Measurements from ENCODE around the gene REM2.

The REM2 gene

DNA sequence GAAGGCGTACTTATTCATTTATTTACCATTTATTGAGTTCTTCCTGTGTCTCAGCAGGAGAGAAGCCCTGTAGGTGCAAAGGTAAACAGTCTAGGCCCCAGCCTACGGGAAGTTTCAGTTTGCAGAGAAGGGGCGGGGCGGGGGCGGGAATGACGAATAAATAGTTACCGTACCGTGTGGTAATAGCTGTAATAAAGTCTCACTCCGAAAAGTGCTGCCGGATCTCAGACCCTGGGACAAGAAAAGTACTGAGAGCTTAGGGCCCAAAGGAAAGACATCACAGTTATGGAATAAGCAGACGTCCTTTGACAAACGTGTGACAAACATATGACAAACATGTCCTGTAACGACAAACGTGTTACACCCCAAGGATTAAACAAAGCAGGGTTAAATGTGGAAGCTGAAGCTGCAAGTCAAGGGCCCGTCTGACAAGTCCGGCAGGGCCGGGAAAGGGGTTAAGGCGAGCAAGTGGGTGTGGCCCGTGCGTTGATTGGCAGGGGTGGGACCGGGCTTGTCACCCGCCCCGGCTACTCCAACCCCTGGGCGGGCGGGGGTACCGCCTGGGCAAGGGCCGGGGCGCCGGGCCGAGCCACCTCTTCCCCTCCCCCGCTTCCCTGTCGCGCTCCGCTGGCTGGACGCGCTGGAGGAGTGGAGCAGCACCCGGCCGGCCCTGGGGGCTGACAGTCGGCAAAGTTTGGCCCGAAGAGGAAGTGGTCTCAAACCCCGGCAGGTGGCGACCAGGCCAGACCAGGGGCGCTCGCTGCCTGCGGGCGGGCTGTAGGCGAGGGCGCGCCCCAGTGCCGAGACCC, 11.6 kb upstream of the REM2 start, which contains the start of gene LRP10:
TSS of gene LRP10 (plus strand) at position 517 of the 809 bp plus-strand sequence. CDS start 564 bp downstream, outside the sequence.
- H3K9me2 ChIP-seq (replicated peaks; ENCODE audit: insufficient read depth, low read length), result no peaks in the 10 kb centered on the region
- no peaks in the 10 kb centered on the region for H3K36me3 ChIP-seq (replicated peaks; ENCODE audit: insufficient read depth, low read length)
- peak within 1 kb of the TSS; percentile 61 for H2AFZ ChIP-seq (ENCODE audit: low read length)
- no peaks in the 10 kb centered on the region for H4K20me1 ChIP-seq (ENCODE audit: insufficient read depth, low read length)
- peak within 1 kb of the TSS; percentile 57 for H3K4me2 ChIP-seq (ENCODE audit: low read depth, low read length)
- H3K4me3 ChIP-seq (ENCODE audit: low read length), result peak within 1 kb of the TSS; percentile 71
- no peaks in the 10 kb centered on the region for H3K27me3 ChIP-seq (replicated peaks; ENCODE audit: insufficient read depth, low read length)
- peaks cover 3% of the 10 kb centered on the region; the same call in 1 of the 2 replicates for H3K4me1 ChIP-seq (ENCODE audit: low read length)
- H3F3A ChIP-seq (ENCODE audit: insufficient read depth, low read length), result peaks cover 10% of the 10 kb centered on the region
- H3K27ac ChIP-seq (ENCODE audit: low read length), result peak within 1 kb of the TSS; percentile 80
- H3K79me2 ChIP-seq (ENCODE audit: low read length), result peaks cover 10% of the 10 kb centered on the region
- no peaks in the 10 kb centered on the region for H3K9me3 ChIP-seq (replicated peaks; ENCODE audit: insufficient read depth, low read length)
- H3K9ac ChIP-seq (ENCODE audit: low read length), result peak within 1 kb of the TSS; percentile 76
- peak; percentile 82 for DNase-seq
- no peak for TF ChIP-seq EZH2phosphoT487 (IDR thresholded peaks at IDR 0.05; ENCODE audit: low read length)
- TF ChIP-seq EZH2 (optimal IDR thresholded peaks at IDR 0.05; ENCODE audit: low read depth, low read length), result no peak
- TF ChIP-seq CTCF (IDR thresholded peaks at IDR 0.05; ENCODE audit: low read length), result no peak

DNA sequence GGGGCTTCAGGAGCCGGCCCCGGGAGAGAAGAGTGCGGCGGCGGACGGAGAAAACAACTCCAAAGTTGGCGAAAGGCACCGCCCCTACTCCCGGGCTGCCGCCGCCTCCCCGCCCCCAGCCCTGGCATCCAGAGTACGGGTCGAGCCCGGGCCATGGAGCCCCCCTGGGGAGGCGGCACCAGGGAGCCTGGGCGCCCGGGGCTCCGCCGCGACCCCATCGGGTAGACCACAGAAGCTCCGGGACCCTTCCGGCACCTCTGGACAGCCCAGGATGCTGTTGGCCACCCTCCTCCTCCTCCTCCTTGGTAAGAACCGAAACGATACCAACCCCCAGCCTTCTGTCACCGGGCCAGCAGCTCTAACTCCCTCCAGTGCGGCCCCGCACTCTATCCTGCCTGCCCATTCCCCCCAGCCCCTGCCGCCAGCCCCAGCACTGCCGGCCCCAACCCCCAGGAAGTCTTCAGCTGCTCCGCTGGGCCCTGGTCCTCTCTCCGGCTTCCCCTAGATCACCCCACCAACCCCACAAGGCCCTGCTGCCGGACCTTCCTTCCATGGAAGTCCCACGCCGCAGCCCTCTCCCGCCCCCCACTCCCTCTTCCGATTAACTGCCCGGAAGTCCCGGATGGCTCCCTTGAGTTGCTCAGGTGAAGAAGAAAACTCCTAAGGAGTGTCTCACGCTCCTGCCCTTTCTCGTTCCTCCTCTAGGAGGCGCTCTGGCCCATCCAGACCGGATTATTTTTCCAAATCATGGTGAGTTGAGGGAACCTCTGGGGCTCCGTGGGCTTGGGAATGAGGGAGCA, 10.8 kb upstream of the REM2 start:
- DNase-seq, result peak; percentile 38
- H3K9me3 ChIP-seq (replicated peaks; ENCODE audit: insufficient read depth, low read length), result no peaks in the 10 kb centered on the region
- H3K27me3 ChIP-seq (replicated peaks; ENCODE audit: insufficient read depth, low read length), result no peaks in the 10 kb centered on the region
- H4K20me1 ChIP-seq (ENCODE audit: insufficient read depth, low read length), result no peaks in the 10 kb centered on the region
- peak overlapping the region; percentile 80; the same call in 1 of the 2 replicates for H3K27ac ChIP-seq (ENCODE audit: low read length)
- peak overlapping the region; percentile 35; the same call in 1 of the 2 replicates for H2AFZ ChIP-seq (ENCODE audit: low read length)
- peak overlapping the region; percentile 71 for H3K4me3 ChIP-seq (ENCODE audit: low read length)
- no peaks in the 10 kb centered on the region for H3K9me2 ChIP-seq (replicated peaks; ENCODE audit: insufficient read depth, low read length)
- TF ChIP-seq EZH2 (optimal IDR thresholded peaks at IDR 0.05; ENCODE audit: low read depth, low read length) (no peak), CTCF (IDR thresholded peaks at IDR 0.05; ENCODE audit: low read length) (peak; percentile 73), EZH2phosphoT487 (IDR thresholded peaks at IDR 0.05; ENCODE audit: low read length) (no peak)
- H3K9ac ChIP-seq (ENCODE audit: low read length), result peak overlapping the region; percentile 76
- peaks cover 3% of the 10 kb centered on the region; the same call in 1 of the 2 replicates for H3K4me1 ChIP-seq (ENCODE audit: low read length)
- peaks cover 10% of the 10 kb centered on the region for H3K79me2 ChIP-seq (ENCODE audit: low read length)
- H3K4me2 ChIP-seq (ENCODE audit: low read depth, low read length), result peak overlapping the region; percentile 57
- H3K36me3 ChIP-seq (replicated peaks; ENCODE audit: insufficient read depth, low read length), result no peaks in the 10 kb centered on the region
- H3F3A ChIP-seq (ENCODE audit: insufficient read depth, low read length), result peaks cover 10% of the 10 kb centered on the region

DNA sequence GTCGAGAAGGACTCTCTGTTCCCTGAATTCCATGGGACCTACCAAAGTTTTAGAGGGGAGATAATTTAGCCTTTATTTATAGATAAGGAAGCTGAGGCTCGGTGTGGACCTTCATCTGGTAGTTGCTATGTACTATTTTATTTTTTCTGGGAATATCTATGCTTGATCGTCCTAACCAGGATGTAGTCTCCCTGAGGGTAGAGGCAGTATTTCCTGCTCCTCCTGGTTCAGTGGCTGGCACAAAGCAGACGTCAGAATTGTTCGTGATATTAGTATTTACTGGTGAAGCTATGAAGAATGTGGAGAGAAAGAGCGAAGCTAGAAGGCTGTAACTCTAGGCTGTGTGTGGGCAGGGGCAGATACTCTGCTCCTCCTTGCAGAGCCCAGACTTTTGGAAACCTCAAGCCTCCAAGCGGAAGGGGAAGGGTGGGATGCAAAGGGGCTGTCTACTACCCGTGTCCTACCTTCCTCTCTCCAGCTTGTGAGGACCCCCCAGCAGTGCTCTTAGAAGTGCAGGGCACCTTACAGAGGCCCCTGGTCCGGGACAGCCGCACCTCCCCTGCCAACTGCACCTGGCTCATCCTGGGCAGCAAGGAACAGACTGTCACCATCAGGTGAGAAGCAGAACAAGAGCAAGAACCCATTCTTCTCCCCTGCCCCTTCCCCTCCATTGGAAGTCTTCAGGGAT, 10.0 kb upstream of the REM2 start:
- Histone ChIP-seq H3K9me3 (replicated peaks; ENCODE audit: insufficient read depth, low read length) (no peaks in the 10 kb centered on the region), H3K9me2 (replicated peaks; ENCODE audit: insufficient read depth, low read length) (no peaks in the 10 kb centered on the region), H3K27me3 (replicated peaks; ENCODE audit: insufficient read depth, low read length) (no peaks in the 10 kb centered on the region), H3K36me3 (replicated peaks; ENCODE audit: insufficient read depth, low read length) (no peaks in the 10 kb centered on the region), H3K9ac (ENCODE audit: low read length) (peak overlapping the region; percentile 76; the same call in 1 of the 2 replicates), H2AFZ (ENCODE audit: low read length) (peak overlapping the region; percentile 35; the same call in 1 of the 2 replicates), H3K79me2 (ENCODE audit: low read length) (peaks cover 10% of the 10 kb centered on the region), H3K4me2 (ENCODE audit: low read depth, low read length) (peak overlapping the region; percentile 57), H4K20me1 (ENCODE audit: insufficient read depth, low read length) (no peaks in the 10 kb centered on the region), H3K4me1 (ENCODE audit: low read length) (peaks cover 3% of the 10 kb centered on the region; the same call in 1 of the 2 replicates), H3K4me3 (ENCODE audit: low read length) (peak overlapping the region; percentile 71), H3F3A (ENCODE audit: insufficient read depth, low read length) (peaks cover 10% of the 10 kb centered on the region), H3K27ac (ENCODE audit: low read length) (no peak overlapping the region)
- DNase-seq, result no peak
- TF ChIP-seq EZH2 (optimal IDR thresholded peaks at IDR 0.05; ENCODE audit: low read depth, low read length), result no peak
- no peak for TF ChIP-seq EZH2phosphoT487 (IDR thresholded peaks at IDR 0.05; ENCODE audit: low read length)
- no peak for TF ChIP-seq CTCF (IDR thresholded peaks at IDR 0.05; ENCODE audit: low read length)
